NCI-H510A (cell line): Measurements from ENCODE around the gene RASEF.
A peak's percentile ranks its signal among the peaks of the same experiment; 100 is the strongest.

Experiments used
- DNase-seq: peaks from one replicate; lab custom pipeline; 2025; lab: John Stamatoyannopoulos, UW

RASEF gene

DNA sequence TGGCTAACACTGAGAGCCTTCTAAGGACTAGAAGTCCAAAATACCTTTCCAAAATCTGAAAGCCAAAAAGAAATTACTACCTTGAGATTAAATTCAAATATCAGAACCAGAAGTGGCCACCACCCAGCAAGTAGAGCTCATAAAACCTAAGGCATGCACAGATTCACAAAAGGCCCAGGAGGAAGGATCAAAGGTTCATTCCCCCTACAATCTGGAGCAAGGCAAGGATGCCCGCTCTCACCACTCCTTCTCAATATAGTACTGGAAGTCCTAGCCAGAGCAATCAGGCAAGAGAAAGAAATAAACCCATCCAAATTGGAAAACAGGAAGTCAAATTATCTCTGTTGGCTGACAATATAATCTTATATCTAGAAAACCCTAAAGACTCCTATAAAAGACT lies 6.0 kb downstream of the RASEF start:
- no peak for DNase-seq

DNA sequence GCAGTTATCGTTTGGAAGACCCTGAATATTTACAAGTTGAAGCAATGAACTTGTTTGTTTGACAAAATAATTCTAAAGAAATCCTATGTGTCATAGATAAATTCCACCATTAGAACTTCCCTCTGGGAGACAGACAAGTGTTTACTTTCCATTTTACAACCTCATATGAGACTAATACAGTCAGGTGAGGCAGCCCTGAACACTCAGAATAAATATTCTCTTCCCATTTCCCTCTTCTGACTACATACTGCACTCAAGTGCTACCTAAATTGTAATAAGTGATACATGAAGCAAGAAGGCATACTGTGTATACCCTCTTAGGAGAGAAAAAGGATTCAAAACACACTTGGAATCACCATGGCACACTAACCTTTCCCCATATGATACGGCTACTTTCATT lies 6.8 kb downstream of the RASEF start:
- peak; percentile 34 for DNase-seq

DNA sequence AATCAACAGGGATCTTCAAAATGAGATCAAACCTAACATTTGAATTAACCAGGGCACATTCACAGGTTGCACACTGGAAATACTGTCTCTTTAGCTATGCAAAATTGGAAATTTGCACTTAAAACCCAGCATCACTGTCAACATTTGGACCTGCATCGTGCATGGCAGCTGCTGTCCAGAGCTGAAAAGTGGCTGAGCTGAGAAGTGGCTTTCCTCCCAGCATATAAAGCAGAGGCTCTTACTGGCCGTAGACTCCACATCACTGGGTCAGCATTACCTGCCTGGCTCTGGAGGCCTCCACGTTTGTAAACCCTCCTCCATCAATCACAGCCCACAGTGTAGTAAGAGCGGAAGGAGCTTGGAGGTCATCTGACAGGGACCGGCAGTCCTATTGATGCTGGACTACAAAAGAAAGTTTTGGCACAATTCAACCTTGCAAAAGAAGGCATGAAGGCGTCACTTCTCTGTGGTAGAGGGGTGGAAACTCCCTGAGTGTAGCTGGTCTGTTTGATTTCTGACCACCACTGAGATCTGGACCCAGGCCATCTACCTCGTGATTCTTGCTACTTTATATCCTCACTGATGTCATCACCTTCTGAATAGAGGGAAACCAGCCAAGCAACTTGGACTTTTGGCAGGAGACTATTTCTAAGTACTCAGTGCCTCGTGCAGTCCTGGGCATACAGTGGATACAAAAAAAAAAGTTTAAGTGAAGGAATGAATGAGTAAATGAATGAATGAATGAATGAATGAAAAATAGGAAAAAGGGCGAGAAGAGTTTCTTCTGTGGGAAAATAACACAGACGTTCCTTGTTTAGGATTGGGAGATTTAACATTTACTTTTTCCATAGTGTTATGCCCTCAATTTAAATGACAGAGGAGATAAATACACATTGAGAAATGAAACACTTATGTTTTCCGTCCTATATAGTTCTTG lies 14.8 kb downstream of the RASEF start:
- DNase-seq: no peak

DNA sequence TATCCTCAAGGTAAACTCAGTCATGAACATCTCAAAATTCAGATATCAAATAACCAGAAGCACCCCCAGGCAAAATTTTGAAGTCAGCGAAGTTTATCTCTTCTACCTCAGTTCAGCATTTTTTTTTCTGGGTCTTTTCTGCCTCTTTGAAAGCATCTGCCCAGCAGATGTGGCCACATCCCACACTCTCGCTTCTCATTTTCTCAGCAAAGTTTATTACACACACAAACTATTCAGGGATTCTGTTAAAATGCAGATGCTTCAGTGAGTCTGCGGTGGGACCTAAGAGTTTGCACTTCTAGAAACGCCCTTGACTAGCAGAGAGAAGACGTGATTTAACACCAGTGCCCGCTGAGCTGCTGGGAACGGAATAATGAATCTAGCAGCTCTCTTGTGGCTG lies 19.3 kb downstream of the RASEF start:
- no peak for DNase-seq

DNA sequence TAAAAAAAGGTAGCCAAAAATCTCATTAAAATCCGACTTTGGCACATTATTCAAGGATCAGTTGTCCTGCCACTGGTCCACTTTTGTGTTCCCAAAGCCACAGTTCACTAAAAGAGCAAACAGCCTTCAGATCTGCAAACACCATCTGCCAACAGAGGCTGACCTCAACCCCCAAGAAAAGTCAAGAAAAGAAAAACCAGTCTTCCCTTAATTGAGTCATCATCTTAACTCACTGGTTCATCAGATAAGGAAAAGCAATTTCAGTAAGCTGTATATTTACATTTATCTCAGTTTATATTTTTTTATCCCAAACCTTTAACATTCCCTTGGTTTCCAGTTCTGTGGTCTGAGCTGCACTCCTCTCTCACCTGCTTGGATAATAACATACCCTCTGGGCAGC lies 21.2 kb downstream of the RASEF start:
- no peak for DNase-seq

DNA sequence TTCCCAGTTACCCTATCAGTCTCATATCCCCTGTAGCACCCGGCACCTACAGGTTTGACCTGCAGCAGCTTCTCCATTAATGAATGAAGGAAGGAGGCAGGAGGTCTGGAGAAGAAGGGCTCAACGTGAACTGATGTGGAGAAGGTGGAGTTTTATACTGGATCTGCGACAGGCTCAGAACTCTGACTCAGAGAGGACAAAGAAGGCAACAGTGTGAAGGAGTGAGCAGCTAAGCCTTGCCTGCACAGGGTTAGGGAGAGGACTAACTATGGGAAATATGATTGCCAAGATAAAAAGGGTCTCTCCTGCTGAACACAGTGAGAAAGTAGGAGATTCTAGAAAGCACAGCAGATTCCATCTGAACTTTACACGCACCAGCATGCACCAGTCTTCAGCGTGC lies 23.6 kb downstream of the RASEF start:
- DNase-seq: no peak

DNA sequence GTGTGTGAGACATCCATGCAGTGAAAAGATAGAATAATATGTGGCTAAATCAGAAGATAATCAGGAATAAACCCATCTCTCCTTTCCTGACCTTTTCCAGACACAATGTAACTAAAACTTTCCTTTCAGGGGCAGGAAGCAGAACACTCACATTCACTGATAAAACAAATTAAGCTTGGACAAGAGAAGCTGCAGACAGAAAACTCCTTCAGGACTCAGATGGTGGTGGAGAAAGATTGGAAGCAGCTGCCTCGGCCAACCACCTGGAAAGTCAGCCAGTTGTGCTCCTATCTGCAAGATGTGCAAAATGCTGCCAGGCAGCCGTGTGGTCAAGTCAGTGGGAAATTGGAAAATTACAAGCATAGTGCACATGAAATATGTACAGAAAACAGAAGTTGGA lies 26.9 kb downstream of the RASEF start:
- DNase-seq: no peak

DNA sequence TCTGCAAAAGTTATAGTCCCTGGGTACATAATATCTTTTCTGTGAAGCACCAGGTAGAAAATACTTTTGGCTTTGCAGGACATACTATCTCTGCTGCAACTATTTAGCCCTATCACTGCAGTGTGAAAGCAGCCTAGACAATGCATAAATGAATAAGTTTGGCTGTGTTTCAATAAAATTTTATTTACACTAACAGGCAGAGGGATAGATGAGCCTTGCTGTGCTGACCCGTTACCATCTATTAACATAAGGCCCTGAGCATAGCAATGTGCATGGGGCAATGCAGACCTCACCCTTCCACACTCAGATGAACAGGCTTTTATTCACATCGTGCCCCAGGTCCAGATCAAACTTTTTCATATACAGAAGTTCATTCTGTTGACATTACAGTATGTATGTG lies 27.8 kb downstream of the RASEF start:
- no peak for DNase-seq

DNA sequence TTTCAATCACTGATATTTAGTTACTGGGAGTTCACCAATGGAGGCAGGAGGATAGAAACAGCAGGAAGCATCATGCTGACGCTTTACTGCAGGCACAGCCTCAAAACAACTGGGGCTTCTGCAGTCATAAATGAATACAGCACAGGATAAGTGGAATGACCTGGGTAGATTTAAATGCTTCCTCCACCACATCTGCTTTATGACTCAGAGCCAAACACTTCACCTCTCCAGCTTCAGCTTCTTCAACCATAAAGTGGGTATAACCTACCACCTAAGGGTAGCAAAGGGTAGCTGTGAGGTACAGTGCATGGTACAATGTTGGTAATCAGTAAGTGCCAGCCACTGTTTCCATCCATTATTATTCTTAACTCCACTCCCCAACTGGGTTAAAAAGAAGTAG lies 28.4 kb downstream of the RASEF start:
- peak; percentile 34 for DNase-seq

DNA sequence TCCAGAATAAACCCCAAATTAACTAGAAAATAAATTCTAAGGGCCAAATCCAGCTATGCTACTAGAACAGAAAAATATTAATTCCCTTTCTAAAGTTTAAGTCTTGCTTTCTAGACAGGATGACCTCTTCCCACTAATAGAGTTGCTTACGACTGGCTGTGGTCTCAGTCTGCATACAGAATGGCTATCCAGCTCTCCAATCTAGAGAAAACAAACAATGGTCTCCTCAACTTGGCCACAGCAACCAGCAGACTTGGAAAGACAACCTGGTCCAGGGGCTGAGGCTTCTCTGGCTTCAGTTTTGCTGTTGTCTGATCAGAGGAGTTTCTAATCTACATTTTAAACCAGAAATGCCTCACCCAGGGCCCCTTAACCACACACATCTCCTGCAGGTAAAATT lies 28.9 kb downstream of the RASEF start:
- DNase-seq: no peak

DNA sequence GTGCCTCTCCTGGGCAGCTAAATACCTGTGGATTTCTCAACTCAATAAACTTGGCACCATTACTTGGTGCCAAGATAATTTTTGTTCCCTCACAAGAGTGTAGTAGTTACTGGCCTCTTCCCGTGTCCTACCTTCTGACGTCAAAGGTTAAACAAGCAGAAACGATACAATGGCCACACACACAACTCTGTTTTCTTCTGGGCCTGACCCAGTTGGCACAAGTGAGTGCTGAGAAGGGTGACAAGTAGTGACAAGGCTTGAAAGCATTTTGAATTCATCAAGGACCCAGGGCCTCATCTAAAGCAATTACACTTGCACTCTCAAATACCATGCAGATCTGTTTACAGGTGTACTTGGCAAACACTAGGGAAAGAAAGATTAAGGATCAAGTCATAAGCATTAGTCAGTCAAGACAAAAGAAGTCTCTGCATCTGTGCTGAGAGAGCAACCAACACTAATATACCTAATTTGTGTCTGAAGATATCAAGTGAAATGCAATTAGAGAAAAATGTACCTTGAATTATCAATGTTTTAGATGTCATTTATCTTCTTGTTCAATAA lies 30.8 kb downstream of the RASEF start:
- DNase-seq: no peak

DNA sequence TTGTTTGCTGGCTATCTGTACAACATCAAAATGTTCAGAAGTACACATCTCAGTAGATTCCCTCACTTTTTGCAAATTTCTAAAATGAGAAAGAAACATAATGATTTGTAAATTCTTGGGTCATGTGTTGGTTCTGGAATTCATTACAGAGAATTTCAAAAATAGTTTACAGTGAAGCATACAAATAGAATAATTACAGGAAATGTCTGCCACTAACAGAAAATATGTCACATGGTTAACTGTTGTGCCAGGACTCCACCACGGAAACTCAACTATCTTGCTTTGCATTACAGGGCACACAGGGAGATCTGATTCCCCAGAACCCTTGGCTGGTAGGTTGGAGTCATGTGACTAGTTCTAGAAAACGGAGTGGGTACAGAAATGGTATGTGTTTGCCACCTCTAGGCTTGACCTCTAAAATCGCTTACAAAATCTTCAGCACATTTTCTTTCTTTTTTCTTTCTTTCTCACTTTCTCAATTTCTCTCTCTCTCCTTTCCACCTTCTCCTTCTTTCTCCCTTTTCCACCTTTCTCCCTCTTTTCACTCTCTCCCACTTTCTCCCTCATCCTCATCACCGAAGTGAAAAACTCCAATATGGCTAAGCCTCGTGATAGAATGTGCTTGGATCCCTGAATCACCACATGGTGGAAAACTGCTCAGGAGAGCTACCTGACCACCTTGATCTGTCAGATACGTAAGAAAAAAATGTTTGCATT lies 32.4 kb downstream of the RASEF start:
- DNase-seq: no peak

DNA sequence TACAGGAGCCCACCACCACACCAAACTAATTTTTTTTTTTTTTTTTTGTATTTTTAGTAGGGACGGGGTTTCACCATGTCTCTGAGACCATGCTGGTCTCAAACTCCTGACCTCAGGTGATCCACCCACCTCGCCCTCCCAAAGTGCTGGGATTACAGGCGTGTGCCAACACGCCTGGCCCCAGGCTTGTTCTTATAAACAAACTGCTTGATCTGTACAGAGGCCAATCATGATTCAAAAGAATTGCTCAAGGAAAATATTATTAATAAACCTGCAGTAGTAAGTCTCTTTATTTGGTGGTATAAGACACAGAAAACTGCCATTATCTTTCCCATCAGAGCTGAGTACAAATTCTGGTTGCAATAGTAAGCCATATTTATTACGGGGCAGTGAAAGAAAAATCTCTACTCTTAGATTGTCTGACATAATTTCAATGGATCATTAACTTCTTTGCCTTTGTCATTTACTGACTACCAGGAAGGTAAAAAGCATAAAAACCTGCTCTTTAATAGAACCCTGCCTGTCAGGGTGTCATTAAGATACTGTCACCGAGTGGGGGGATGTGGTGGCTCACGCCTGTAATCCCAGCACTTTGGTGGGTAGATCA lies 33.3 kb downstream of the RASEF start:
- no peak for DNase-seq

DNA sequence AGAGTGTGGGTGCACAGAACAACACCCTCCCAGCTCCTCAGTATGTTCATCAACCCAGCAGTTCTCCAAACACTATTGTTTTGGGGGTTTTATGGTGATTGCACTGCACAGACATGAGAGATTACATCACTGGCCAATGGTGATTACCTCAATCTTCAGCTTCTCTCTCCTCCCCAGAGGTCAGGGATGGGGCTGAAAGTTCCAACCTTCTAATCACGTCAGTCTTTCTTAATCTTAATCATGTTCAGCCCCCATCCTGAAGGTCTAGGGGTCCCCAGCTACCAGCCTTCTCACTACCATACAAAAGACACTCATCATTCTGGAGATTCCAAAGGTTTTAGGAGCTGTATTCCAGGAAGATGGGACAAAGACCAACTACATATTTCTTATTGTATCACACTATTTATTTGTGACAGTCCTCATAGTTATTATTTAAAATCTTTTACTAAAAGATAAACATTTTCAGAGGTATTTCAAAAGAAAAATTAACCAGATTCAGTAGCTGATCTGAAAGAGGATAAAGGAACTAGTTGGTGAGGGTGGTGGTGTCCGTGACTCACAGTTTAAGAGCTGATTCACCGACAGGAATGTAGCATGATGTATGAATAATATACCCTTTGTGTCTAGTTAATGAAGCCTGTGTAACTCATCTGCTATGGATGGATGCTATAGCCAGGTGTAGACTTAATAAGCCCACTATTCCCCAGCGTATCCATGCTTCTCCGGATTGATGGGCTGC lies 35.6 kb downstream of the RASEF start:
- DNase-seq: no peak

DNA sequence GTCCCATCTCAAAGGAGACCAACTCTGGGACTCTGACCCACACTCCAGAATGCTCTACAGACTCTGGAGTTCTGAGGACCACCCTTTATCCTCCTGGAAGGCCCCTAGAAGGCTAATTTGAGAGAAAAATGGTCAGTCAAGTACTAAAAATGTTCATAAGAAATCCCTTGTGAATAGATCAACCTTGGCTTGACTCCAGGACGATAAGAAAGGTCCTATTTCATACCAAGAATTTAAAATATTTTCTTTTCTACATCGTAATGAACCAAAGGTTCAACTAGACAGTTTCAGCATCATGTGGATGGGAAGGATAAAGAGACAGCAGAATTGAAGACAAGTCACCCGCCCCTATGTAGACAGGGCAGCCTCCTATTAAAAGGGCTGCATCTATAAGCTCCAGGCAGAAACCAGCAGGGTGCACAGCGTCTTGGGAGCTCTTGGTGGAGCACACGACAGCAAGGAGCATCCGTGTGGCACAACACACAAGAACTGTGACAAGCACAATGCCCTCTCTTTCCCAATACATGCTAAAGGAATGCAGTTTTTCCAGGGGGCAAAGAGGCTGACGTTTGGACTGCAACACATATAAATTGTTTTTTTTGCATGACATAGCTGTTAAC lies 38.3 kb downstream of the RASEF start:
- no peak for DNase-seq

DNA sequence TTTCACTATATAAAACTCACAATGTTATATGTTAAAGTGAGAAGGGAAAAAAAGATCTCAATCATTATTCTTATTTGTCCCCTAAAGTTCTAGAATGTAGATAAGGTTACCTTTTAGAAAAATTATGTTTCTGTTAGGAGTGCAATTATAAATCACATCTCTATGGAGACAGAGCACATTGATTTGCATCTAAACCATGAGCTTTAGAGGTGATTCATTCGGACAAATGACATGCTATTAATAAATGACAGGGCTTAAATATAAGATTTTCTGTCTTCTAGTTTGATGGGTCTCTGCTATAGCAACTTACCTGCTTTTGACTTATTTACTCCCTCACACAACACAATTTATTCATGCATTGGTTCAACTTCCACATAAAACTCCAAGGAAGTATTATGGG lies 39.8 kb downstream of the RASEF start:
- DNase-seq: no peak

DNA sequence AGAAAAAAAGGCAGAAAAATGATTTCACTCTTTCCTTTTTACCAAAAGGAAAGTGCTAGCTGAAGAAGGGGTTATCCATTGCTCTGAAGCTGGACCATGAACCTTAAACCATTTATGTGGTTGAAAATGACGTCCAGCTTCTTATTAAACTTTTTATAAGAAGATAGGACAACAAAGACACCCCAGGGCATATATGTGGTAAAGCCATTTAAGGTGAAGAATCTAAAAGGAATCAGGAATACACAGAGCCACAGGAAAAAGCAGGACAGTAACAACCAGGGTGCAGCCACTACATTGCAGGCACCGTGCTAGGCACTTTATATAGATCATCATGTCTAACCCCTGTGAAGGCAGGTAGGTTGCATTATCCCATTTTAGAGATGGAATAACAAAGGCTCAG lies 42.1 kb downstream of the RASEF start:
- DNase-seq: no peak

DNA sequence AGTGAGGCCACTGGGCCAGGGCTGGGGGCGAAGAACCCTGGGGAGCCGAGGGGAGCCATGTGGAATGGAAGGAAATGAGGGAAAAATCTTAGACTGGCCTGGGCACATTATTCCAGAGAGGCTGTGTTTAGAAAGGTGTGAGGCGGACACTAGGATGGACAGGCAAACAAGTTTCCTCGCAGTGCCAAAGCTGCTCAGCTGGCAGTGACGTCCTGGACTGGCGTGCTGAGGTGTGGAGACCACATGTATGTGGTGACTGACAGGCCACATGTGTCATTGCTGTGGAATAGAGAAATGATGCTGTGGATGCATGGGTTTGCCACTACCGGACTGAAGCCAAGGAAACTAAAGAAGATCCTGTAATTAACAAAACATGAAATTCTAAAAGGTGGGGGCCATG lies 42.6 kb downstream of the RASEF start:
- DNase-seq: no peak

DNA sequence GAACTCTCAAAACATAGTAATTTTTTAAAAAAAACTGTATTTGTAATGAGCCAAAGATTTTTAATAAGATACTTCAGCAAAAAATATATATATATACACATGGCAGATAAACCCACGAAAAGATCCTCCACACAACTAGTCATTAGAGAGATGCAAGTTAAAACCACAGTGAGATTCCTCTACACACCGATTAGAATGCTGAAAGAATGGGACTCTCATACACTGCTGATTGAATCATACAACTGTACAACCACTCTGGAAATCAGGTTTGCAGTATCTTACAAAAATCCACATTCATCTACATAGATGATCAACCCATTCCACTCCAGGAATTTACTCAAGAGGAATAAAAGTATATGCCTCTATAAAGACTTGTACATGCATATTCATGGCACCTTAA lies 43.7 kb downstream of the RASEF start:
- no peak for DNase-seq

DNA sequence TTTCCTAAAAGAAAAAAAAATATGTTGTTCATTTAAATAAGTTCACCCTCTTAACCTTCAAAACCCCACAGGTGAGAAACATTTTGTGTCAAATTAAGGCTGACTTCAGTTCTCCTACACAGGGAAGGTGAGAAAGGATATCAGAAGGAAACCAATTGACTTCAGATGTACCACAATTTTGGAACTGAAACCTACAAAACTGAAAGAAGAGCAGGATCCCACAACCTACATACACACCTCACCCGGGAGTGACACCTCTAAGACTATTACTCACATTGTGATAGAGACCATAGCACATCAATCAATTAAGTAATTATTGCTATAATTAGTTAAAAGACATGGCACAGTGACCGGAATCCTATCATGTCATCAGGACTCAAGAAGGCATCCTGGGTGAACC lies 47.0 kb downstream of the RASEF start:
- no peak for DNase-seq

DNA sequence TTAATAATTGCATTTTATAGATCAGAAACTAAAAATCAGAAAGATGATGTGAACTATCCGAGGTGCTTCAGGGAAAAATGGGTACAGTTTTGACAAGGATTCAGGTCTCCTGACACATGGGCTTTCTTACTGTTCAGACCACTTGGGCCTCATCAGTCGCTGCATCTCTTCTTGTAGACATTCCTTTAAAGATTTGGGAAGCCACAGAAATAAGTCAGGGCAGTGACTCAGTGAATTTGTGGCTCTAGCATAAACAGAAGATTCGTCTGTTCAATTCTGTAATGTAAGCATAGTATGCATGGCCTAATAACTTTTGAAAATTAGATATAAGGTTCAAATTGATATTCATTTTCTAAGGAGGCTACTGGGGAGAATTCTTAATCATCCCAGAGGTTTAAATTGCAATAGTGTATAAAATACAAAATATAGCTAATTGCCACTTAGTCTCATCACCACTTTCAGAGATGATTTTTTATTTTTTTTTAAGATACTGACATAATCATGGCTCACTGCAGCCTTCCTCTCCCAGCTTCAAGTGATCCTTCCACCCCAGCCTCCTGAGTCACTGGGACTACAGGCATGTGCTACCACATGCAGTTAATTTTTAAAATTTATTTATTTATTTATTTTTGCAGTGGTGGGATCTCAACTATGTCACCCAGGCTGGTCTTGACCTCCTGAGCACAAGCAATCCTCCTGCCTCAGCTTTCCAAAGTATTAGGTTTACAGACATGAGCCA lies 48.9 kb downstream of the RASEF start:
- no peak for DNase-seq
